A673 (cell line): Measurements from ENCODE around the gene RFXAP. TPM values are rescaled to one million over a fixed set of nuclear protein-coding genes. Genes with fewer than 3 reads are reported as not detected.

Experiments
- BruUV-seq: library from RNA; stranded (reverse); fragments of 400-500 nt; replicated peaks from 2 replicates; lab custom pipeline; 2021; lab: Mats Ljungman, UMichigan
- CTCF ChIA-PET: fragments of 300-600 bp; sonication (Branson Sonifier 250); formaldehyde crosslinking; loops from one replicate; lab custom pipeline; 2022; ENCODE audit warnings: antibody characterized with exemption; lab: Charles Lee
- POLR2A ChIA-PET: fragments of 300-600 bp; sonication (Branson Sonifier 250); formaldehyde crosslinking; loops from one replicate; lab custom pipeline; 2022; ENCODE audit warnings: antibody characterized with exemption; ENCODE audit not compliant: low non-redundant PET; lab: Charles Lee
- DNase-seq: peaks from one replicate; pipeline ENCODE4 v3.0.0-alpha.2; 2015; ENCODE audit warnings: low spot score
- H3K27ac ChIP-seq: fragments of 200-600 bp; sonication (generic); 2 replicates; pipeline ENCODE4 v1.5.1; 2016; ENCODE audit warnings: mixed run types, low read depth, mild to moderate bottlenecking, mixed read lengths, antibody characterized with exemption, low read length; ENCODE audit not compliant: poor library complexity, severe bottlenecking
- H3K27me3 ChIP-seq: fragments of 200-600 bp; sonication (generic); replicated peaks from 2 replicates; pipeline ENCODE4 v1.6.1; 2017; ENCODE audit warnings: mixed run types, low read depth, mild to moderate bottlenecking, mixed read lengths, antibody characterized with exemption, low read length; ENCODE audit not compliant: insufficient read depth, poor library complexity
- H3K36me3 ChIP-seq: fragments of 200-600 bp; sonication (generic); 2 replicates; pipeline ENCODE4 v1.6.1; 2016; ENCODE audit warnings: mixed run types, mild to moderate bottlenecking, mixed read lengths, antibody characterized with exemption, low read length; ENCODE audit not compliant: insufficient read depth, poor library complexity, severe bottlenecking
- H3K4me1 ChIP-seq: fragments of 200-600 bp; sonication (generic); 2 replicates; pipeline ENCODE4 v1.6.1; 2017; ENCODE audit warnings: mixed run types, mild to moderate bottlenecking, mixed read lengths, antibody characterized with exemption, low read length; ENCODE audit not compliant: insufficient read depth, poor library complexity, severe bottlenecking
- H3K4me3 ChIP-seq: fragments of 200-600 bp; sonication (generic); 2 replicates; pipeline ENCODE4 v1.5.1; 2016; ENCODE audit warnings: low read depth, mixed run types, mild to moderate bottlenecking, mixed read lengths, low read length; ENCODE audit not compliant: poor library complexity, severe bottlenecking
- H3K9me3 ChIP-seq: fragments of 200-600 bp; sonication (generic); 2 replicates; pipeline ENCODE4 v1.6.1; 2016; ENCODE audit warnings: mixed run types, low read depth, mild to moderate bottlenecking, mixed read lengths, antibody characterized with exemption, low read length; ENCODE audit not compliant: poor library complexity, severe bottlenecking
- CTCF ChIP-seq: fragments of 300-800, 200-600 bp; sonication (generic); conservative IDR thresholded peaks from 2 replicates; pipeline ENCODE4 v1.5.1; 2017; ENCODE audit warnings: low read depth, mild to moderate bottlenecking, antibody characterized with exemption, low read length, moderate library complexity, mixed read lengths
- EZH2 ChIP-seq: fragments of 200-600 bp; sonication (generic); IDR thresholded peaks from 2 replicates; pipeline ENCODE4 v1.6.1; 2017; ENCODE audit warnings: borderline replicate concordance, low read depth, mild to moderate bottlenecking, mixed read lengths, antibody characterized with exemption, low read length; ENCODE audit not compliant: poor library complexity, severe bottlenecking
- intact Hi-C: fragments of 100-400 bp; cut with micrococcal nuclease; formaldehyde crosslinking; loops from one replicate; pipeline ENCODE4 v1.10.0; 2022; ENCODE audit not compliant: unreplicated experiment
- total RNA-seq: library from RNA; stranded (reverse); gene quantifications from 2 replicates; pipeline ENCODE4 v1.2.3, GENCODE V29; 2021

RFXAP gene
- total RNA-seq, 1 experiment from 2014 or later: 29.2 TPM

- POLR2A ChIA-PET: no interaction called here
- Histone ChIP-seq H3K27ac (no peak overlapping the region), H3K27me3 (no peaks in the 10 kb centered on the region), H3K9me3 (no peaks in the 10 kb centered on the region), H3K4me1 (no peaks in the 10 kb centered on the region), H3K36me3 (no peaks in the 10 kb centered on the region), H3K4me3 (no peak overlapping the region)
- DNase-seq: no peak
- intact Hi-C loops: no loop called here
- TF ChIP-seq CTCF (no peak), EZH2 (no peak)
- CTCF ChIA-PET: no interaction called here
- BruUV-seq: no TSS peak
Observed at GRCh38 chr13:36772853-36773252, 46.2 kb upstream of the RFXAP start.

- POLR2A ChIA-PET: no interaction called here
- H3K36me3 ChIP-seq: no peaks in the 10 kb centered on the region
- intact Hi-C loops: no loop called here
- BruUV-seq: no TSS peak
- no peaks in the 10 kb centered on the region for H3K9me3 ChIP-seq
- CTCF ChIA-PET: no interaction called here
- DNase-seq: no peak
- no peaks in the 10 kb centered on the region for H3K4me1 ChIP-seq
- H3K27ac ChIP-seq: no peak overlapping the region
- TF ChIP-seq CTCF: no peak
- no peak for TF ChIP-seq EZH2
- no peaks in the 10 kb centered on the region for H3K27me3 ChIP-seq
- H3K4me3 ChIP-seq: no peak overlapping the region
Observed at GRCh38 chr13:36774931-36775330, 44.1 kb upstream of the RFXAP start.

- Histone ChIP-seq H3K9me3 (no peaks in the 10 kb centered on the region), H3K27ac (no peak overlapping the region), H3K4me3 (no peak overlapping the region), H3K4me1 (no peaks in the 10 kb centered on the region), H3K36me3 (no peaks in the 10 kb centered on the region), H3K27me3 (no peaks in the 10 kb centered on the region)
- BruUV-seq: no TSS peak
- no peak for DNase-seq
- POLR2A ChIA-PET: no interaction called here
- TF ChIP-seq EZH2: no peak
- intact Hi-C loops: no loop called here
- CTCF ChIA-PET: no interaction called here
Observed at GRCh38 chr13:36776175-36776574, 42.8 kb upstream of the RFXAP start.

GRCh38 chr13:36778083-36778671 lies 40.8 kb upstream of the RFXAP start:
- no peaks in the 10 kb centered on the region for H3K4me1 ChIP-seq
- peak overlapping the region; percentile 19 for H3K4me3 ChIP-seq
- ChIA-PET CTCF (no interaction called here), POLR2A (no interaction called here)
- peak; percentile 74 for DNase-seq
- no peaks in the 10 kb centered on the region for H3K36me3 ChIP-seq
- BruUV-seq: no TSS peak
- no peaks in the 10 kb centered on the region for H3K9me3 ChIP-seq
- peak overlapping the region; percentile 31 for H3K27ac ChIP-seq
- TF ChIP-seq CTCF: no peak
- TF ChIP-seq EZH2: no peak
- no peaks in the 10 kb centered on the region for H3K27me3 ChIP-seq
- intact Hi-C loops: no loop called here
